GM19328 (cell line): ENCODE measurements around the gene SYP.
"Not testable (repeated sequence)": the region's sequence is repeated elsewhere in the genome, so short reads cannot be mapped to it uniquely, and the experiment has no call there.

Source experiments
- ATAC-seq: cut with Tn5 transposase; IDR thresholded peaks from one replicate; pipeline ENCODE4 v1.9.1; 2021; ENCODE audit warnings: mild to moderate bottlenecking, moderate library complexity; ENCODE audit not compliant: unreplicated experiment

Gene SYP

DNA sequence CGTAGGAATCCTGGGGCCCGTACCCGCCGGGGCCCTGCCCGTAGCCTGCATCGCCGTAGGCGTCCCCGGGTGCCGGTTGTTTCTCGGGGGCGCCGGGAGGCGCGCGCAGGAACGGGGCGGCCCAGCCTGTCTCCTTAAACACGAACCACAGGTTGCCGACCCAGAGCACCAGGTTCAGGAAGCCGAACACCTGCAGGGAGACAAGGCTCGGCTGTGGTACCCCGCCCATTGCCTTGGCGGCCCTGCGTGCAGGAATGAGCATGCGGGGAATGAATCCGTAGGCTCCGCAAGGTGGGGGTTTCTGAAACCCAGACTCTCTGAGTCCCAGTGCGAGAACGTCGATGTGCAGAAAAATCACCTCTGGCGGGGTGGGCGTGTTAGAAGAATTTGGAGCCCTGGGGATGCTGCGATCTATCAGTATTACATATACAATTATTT is 8.4 kb downstream of the SYP start:
- ATAC-seq: peak; percentile 22

DNA sequence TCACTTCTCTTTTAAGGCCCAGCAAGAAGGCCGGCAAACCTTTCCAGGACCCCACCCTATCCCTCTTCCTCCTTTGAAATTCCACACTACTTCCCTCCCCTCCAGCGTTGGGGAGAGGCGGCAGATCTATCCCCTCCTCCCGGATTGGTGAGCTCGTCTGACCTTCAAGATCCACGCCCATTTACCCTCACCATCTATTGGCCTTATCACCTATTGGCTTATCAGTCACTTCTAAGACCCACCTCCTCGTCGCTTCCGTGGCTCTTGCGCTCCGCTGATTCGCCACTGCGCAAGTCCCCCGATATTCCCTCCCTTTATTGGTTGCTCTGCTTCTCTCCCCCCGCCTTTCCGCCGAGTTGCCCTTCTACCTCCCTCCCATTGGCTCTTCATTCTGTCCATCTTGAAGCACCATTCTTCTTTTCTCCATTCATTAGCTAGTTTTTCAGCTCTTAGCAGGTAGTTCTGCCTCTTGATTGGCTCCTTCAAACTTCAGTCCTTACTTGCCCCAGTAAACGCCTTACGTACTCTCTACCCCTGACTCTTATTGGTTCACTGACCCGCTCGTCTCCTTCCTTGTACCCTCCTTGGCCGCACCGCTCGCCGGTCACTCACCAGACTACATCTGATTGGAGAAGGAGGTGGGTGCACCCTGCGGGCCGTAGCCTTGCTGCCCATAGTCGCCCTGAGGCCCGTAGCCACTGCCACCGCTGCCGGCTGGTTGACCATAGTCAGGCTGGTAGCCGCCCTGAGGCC is 9.0 kb downstream of the SYP start:
- peak; percentile 89 for ATAC-seq

DNA sequence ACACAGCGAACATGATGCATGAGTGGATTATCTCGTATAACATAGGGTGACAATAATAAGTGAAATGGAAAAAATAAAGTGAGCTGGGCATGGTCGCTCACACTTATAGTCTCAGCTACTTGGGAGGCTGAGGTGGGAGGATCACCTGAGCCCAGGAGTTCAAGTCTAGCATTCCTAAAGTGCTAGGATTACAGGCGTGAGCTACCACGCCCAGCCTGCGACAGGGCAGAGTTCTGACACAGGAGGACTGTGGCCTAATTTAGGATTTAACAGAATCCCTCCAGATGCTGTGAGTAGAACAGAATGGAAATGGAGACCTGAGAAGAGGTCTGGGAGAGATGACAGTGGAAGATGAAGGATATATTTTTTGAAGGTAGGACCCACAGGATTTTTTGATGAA is 10.4 kb downstream of the SYP start:
- ATAC-seq: no peak

DNA sequence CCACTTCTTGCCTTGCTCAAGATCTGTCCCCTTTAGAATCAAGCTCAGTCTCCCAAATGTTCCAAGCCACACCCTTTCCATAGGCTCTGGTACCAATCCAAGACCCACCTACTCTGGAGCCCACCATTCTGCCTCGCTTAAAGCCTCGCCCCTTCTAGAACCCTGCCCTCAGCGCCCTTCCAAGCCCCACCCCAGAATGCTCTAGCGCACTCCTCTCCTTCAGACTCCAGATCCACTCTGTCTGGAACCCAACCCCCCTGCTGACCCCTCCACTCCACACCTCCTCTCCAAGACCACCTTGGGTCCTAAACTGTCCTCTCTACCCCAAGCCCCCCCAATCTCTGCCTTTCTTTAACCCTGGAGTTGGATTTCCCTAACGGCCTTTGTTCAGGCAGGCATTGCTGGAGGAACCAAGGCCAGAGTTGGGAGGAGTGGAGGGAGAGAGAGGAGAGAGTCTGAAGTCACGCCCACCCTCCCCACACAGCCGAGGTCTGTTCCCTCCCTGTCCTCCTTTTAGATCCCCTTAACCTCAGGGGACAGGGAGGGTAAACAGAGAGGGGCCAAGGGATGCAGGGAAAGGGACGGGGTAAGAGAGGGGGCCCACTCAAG is 11.4 kb downstream of the SYP start:
- ATAC-seq: no peak

DNA sequence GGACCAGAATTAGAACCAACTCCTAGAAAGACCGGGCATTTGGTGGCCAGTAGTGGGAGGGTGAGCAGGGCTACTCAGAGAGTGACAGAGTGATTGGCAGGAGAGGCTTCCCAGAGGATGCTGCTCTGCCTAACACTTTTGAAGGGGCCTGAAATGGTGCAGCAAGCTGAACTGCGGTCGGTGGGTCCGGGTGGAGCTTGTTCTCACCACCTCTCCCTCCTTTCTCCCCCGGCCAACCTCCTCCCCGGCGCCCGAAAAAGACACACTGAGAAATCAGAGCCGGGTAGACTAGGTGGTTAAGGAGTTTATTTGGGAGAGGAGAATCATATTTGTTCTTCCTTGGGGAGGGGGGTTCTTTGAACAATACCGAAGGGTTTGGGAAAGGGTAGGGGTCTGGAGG is 12.5 kb downstream of the SYP start:
- ATAC-seq: no peak

DNA sequence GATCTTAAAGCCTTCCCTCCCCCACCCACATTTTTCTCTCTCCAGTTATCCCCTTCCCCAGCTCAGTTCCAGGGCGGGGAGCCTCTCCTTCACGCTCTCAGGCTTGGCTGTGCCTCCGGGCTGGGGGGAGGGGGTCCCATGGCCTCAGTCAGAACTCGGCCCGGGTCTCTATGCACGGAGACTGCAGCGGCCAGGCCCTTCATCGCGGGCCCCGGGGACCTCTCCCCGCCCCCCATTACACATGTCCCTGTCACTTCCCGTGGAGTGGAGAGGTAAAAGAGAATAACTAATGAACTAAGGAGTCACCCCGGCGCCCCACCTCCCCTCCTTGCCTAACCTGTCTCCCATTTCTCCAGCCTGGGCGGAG is 13.0 kb downstream of the SYP start:
- ATAC-seq: no peak

DNA sequence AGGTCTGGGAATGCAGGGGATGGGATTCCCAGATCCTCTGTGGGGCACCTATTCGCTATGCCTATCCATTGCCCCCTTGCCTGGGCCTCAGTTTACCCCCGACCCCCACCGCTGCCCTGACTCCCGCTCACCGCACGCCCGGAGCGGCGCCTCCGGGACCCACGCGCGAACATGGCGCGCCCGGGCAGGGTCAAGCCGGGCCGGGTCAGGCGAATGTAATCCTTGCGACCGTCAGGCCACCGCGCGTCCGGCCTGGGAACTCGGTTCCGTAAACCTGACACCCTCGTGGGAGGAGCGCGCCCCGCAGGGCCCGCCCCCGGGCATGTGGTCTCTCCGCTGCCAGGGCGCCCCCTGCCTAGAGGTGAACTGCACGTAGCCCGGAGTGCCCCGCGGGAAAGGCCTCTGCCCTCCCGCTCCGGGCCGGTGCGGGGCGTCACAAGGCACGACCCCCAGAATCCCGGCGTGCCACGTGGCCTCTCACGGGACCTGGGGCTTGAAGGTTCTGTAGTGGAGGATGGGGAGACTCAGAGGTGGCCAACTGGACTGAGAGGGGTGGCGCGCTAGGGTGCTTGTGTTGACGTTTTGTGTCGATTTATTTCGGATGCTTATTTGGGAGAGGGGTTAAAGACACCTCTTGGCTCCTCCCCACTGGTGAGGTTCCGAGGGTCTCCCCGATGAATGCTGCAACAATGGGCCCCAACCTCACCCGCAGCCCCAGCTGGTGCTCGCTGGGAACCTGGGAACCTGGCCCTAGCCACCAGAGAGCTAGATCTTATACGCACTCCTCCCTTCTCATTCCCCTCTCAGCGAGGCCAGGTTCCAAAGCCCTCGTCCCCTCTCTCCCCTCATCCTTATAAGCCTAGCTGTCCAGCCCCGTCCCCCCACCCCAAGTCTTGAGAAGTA is 13.6 kb downstream of the SYP start, which contains the start of gene PRICKLE3:
TSS of gene PRICKLE3 (minus strand) at position 249 of the 903 bp plus-strand sequence. CDS start at position 173, 76 bp downstream.
- no peak for ATAC-seq

DNA sequence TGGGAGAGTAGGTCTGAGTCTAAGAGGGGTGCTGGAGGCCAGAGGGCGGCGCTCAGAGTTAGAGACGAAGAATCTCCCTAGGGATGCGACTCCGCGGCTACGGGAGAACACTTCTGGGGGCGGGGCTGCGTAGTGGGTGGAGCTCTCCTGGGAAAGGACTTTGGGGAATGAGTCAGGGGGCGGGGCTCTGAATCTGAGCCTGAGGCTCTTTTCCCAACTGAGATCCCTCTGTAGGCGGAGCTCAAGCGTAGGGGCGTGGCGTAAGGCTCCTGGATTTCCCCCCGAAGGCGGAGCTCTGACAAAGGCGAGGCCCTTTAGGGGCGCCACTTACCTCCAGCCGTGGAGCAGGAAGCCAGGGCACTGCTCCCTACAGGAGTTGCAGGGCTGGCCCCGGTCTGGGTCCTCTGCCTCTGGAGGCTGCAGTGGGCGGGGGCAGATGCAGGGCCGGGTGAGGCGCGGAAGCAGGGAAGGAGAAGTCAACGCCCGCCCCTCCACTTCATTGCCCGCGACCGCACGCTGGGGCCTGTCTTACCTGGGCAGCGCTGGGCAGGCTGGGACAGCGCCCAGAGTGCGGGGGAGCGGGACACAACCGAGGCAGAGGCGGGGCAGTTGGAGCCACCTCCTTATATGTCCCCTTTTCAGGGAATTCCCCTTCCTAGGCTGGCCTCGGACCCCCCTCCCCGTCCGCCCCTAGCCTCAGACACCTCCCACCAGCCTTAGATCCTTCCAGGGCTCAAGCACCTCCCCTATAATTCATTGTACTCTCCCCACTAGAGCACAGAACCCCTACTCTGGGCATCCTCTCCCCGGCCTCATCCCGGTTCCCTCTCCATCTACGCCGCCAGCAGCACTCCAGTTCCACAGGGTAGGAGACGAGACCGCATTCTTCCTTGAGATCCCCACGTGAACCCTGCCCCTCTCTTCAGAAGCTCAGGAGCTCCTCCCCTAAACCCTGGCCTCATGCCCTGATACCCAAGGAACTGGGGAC is 15.4 kb downstream of the SYP start:
- ATAC-seq: no peak

DNA sequence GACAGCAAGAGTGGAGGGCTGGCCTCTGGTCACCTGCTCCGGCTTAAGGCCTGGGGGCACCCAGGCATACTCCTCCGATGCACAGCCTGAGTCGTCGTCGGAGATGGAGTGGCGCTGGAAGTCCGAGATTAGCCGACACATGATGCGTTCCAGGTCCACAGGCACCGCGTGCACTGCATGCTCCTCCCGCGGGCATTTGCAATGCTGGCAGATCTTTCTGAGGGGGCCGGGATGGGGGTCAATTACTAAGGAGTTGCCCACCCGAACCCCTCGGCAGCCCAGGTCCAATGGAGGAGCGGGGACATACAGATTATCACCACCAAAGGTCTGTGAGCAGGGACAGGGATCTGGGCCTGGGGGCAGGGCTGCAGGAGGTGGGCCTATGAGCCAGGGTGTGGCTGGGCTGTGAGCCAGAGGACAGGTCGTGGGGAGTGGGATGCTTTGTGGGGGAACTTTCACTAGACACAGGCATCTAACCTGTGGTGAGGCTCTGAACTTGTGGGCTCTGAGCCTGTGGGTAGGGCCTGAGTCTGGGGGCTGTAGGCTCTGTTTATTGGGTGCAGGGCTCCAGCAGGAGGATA is 16.2 kb downstream of the SYP start:
- no peak for ATAC-seq

DNA sequence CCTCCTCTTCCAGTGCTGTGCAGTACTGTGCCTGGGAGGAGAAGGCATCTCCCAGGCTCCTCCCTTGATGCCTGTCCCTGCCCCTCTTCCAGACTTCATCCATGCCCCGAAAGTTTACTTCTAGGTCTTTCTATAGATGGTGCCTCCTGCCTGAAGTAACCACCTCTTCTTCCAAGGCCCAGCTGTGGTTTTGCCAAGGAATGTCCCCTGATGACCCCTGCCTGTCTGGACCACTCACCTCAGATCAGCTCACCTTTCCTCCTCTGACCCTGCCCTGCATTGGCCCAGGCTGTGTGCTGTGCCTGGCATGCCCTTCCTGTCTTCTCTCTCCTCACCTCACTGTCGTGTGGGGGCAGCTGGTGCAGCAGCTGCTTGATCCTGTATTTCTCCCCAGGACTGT is 20.6 kb downstream of the SYP start:
- no peak for ATAC-seq

DNA sequence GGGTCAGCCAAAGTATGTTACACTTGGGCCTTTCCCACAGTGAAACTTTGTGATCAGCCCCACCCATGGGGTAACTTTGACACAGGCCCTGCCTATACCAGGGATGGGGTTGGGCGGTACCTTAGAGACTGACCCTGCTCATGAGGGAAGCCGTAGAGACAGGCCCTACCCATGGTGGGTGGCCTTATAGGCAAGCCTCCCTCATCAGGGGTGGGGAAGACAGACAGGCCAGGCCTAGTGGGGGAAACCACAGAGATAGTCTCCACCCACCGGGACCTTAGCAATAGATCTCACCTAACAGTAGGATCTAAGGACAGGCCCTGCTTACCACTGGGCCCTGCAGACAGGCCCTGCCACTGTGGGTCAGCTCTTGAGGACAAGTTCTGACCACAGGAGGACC is 21.5 kb downstream of the SYP start:
- no peak for ATAC-seq

DNA sequence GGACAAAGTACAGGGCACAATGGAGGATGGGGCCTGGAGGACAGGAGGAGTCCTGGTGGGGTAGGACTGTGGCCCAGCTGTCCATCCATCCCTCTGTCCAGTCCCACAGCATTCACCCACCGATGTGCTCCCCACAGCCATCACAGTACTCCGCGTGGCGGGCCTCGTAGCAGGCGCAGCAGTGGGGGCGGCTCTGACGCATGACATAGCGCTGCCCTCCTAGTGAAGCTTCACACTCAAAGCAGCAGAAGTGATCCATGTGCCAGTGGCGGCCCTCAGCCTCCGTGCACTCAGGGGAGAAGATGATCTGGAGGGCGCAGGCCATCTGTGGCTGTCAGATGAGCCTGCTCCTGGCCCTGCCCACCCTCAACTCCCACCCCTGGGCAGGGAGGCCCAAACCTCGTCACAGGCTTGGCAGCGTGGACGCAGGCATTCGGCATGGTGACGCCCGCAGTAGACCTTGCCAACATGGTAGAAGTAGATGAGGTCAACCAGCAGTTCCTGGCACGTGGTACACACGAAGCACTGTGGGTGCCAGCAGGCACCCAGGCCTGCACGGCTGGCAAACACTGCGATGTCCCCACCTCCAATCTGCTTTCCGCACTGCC is 22.0 kb downstream of the SYP start:
- no peak for ATAC-seq

DNA sequence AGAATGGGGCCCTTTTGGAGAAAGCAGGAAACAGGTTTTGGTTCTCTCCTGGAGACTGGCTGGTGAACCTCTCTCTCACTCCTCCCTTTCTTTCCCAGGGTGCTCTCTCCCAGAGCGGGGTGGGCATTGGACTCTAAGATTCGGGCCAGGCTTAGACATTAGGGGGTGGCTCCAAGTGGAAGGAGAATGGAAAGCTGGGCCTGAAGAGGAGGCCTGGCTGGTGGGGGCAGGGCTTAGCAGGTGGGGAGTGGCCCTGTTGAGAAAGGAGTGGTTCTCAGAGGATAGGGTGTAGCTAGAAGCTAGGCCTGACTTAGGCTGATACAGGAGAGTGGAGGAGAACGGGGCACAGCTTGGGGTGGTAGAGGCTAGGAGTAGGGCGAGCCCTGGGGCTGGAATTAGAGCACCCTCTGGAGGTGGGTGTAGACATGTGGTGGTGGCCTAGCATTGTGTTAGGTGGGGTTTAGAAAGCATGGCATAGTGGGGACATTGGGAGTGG is 22.6 kb downstream of the SYP start:
- ATAC-seq: no peak

DNA sequence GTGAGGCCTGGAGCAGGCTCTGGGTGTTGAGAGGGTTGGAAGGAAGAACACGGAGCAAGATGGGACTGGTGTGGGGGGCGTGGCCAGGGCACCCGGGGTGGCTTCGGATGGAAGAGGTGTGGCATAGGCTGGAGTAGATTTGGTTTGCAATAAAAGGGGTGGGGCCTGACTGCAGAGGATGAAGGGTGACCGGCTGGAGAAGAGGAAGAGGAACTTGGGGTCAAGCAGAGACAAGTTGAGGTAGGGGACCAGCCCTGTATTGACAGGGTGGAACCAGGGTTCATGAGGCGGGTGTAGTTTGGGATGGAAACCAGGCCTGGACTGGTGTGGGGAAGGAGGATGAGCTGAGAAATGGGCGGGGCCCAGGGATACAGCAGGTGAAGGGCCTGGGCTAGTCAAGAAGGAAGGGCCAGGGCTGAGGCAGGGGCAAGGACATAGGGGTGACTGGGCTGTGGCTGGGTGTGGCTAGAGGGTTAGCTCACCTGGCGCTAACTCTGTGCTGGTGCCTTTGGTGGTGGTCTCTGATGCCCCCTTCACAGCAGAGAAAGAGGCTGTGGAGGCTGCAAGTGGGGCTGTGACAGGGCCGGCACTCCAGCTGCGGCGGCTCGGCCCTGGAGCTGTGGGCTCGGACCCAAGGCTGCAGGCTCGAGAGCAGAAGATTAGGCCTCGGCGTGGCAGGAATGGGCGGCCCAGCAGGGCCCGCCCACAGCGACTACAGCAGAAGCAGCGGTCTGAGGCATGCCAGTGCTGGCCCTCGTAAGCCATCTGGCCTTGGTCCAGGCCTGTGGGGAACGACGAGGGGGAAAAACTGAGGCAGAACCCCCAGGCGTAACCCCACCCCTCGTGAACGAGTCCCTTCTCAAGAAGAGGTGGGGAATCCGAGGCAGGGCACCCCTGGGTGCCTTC is 23.3 kb downstream of the SYP start:
- ATAC-seq: no peak

DNA sequence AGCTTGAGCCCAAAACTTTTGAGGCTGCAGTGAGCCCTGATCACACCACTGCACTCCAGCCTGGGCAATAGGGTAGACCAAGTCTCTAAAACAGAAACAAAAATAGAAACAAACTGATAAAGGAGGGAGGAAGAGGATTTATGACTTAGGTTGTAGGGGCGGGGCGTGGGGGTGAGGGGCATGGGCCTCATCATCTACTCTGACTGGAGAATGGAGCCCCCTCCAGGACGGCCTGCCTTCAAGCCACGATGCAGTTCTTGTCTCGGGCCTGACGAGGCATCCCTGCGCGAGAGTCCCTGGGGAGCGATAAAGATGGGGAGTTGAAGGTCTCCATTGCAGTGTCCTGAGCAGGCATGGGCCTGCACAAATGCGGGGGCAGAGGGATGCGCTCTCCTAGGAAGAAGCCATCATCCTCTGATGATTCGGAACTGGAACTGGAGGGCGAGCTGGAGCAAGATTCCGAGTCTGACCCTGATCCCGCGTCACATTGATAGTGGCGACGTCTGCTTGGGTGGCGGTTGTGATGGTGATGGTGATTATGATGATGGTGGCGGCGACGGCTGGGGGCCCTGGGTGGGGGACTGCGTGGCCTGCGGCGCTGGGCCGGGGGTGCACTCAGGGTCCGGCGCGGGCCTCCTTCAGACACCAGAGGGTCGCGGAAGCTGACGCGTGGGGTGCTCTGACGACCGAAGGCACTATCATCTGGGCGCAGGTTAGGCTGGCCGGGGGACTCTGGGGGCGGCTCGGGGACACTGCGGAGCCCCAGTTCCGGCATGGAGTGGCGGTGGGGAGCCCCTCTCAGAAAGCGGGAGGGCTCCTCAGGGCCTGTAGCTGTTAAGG is 24.3 kb downstream of the SYP start:
- ATAC-seq: no peak

DNA sequence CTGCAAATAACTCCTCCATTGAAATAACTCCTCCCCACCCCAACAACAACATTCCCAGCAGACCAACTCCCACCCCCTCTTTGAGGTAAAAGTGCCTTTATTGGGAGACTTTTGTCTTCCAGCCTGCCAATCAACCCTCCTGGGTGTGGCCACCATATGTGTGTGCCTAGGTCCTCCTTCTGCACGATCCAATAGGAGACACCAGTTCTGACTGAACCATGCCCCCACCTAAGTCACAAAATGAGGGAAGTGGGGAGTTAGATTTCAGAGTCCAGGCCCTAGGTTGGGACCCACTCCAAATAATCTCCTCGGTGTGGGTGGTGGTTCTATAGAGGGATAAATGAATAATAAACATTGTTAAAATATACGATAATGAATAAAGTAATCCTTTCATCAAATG is 25.3 kb downstream of the SYP start:
- ATAC-seq: no peak

DNA sequence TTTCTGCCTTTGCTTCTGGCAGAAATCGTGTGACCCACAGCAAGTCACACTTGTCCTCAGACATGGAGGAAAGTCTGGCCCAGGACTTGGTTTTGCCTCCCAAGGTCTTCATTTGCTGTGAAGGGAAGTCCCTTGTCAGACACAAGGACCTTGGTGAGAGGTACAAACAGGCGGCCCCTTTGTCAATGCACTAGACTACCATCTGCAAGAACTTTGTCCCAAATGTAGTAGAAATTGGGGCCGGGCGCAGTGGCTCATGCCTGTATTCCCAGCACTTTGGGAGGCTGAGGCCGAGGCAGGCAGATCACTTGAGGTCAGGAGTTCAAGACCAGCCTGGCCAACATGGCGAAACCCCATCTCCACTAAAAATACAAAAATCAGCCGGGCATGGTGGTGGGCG is 26.4 kb downstream of the SYP start:
- ATAC-seq: not testable (repeated sequence)
